Adrenal gland (tissue), 5 donors: Measurements from ENCODE around the gene THRB.

Experiments
- CTCF ChIP-seq, 6 experiments: fragments of 450-650 bp in 4 of 6; fragments of 200-600 bp in 2 of 6; sonication (generic) in 1 of 6; IDR thresholded peaks; 1 replicate in 5 of 6; 2 replicates in 1 of 6; pipeline versions ENCODE4 v1.5.1 to v1.8.0; 2016 to 2021; ENCODE audit warnings: antibody characterized with exemption in 6 of 6, mild to moderate bottlenecking in 2 of 6, moderate library complexity in 1 of 6
- POLR2A ChIP-seq, 2 donors: fragments of 450-650 bp; IDR thresholded peaks; one replicate each; pipeline ENCODE4 v1.6.1; 2017; ENCODE audit warnings: antibody characterized with exemption in 2 of 2, mild to moderate bottlenecking in 2 of 2, moderate library complexity in 1 of 2
- donor health status: DM: no; HTN: no; CAD: no.

DNA sequence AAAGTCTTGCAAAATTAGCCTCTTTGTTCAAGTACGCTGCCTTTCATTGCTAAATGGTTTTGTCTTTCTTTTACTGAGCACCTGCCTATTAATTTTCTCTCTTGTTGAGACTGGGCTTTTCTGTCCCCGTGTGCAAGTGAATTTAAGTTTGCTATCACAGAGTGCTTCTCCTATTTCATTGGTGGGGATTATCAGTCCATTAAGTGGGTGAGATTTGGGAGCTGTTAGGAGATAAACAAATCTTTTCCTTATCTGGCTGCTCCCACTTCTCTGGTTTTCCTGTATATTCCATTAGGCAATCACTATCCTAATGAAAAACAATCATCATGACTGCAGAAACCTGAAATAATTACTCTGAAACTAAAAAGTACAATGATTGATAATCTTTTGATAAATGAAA is 295.4 kb downstream of the THRB start:
- TF ChIP-seq CTCF (IDR thresholded peaks at IDR 0.05) (no peak), POLR2A (IDR thresholded peaks at IDR 0.05) (no peak)
